Measurements from ENCODE around the gene OR4N2. TPM values are rescaled to one million over a fixed set of nuclear protein-coding genes. Genes with fewer than 3 reads are reported as not detected.
"Not testable (repeated sequence)": the region's sequence is repeated elsewhere in the genome, so short reads cannot be mapped to it uniquely, and the experiment has no call there.

OR4N2 gene
- not detected for total RNA-seq

- H3K4me3 Mint-ChIP-seq; H3K27ac Mint-ChIP-seq; H3K9me3 Mint-ChIP-seq; H3K27me3 Mint-ChIP-seq; ATAC-seq (replicated peaks); H3K36me3 Mint-ChIP-seq (ENCODE audit: low read depth); H3K4me1 Mint-ChIP-seq: not testable (repeated sequence)
Measured at GRCh38 chr14:19803470-19803869, at the start of gene OR4N2. Gene OR4N2 (plus strand): TSS chr14:19803770. CDS start chr14:19827449, 23,679 bp downstream.

GRCh38 chr14:19754172-19754571, 49.4 kb upstream of the OR4N2 start:
- ATAC-seq (replicated peaks), result no peak
- no peak overlapping the region for H3K27ac Mint-ChIP-seq
- H3K4me1 Mint-ChIP-seq, result no peaks in the 10 kb centered on the region
- no peak overlapping the region for H3K4me3 Mint-ChIP-seq
- no peaks in the 10 kb centered on the region for H3K36me3 Mint-ChIP-seq (ENCODE audit: low read depth)
- no peaks in the 10 kb centered on the region for H3K27me3 Mint-ChIP-seq
- H3K9me3 Mint-ChIP-seq, result no peaks in the 10 kb centered on the region

- not testable (repeated sequence) for ATAC-seq (replicated peaks); H3K27ac Mint-ChIP-seq; H3K4me1 Mint-ChIP-seq; H3K9me3 Mint-ChIP-seq; H3K36me3 Mint-ChIP-seq (ENCODE audit: low read depth); H3K27me3 Mint-ChIP-seq; H3K4me3 Mint-ChIP-seq
Measured at GRCh38 chr14:19771491-19771890, 32.1 kb upstream of the OR4N2 start.

GRCh38 chr14:19771895-19772430, 31.6 kb upstream of the OR4N2 start:
- ATAC-seq (replicated peaks), result no peak
- no peak overlapping the region for H3K27ac Mint-ChIP-seq
- peaks cover 6% of the 10 kb centered on the region for H3K27me3 Mint-ChIP-seq
- peaks cover 9% of the 10 kb centered on the region for H3K9me3 Mint-ChIP-seq
- no peaks in the 10 kb centered on the region for H3K36me3 Mint-ChIP-seq (ENCODE audit: low read depth)
- no peaks in the 10 kb centered on the region for H3K4me1 Mint-ChIP-seq
- no peak overlapping the region for H3K4me3 Mint-ChIP-seq

GRCh38 chr14:19772454-19772853, 31.1 kb upstream of the OR4N2 start:
- H3K36me3 Mint-ChIP-seq (ENCODE audit: low read depth); ATAC-seq (replicated peaks); H3K27ac Mint-ChIP-seq; H3K9me3 Mint-ChIP-seq; H3K27me3 Mint-ChIP-seq; H3K4me1 Mint-ChIP-seq; H3K4me3 Mint-ChIP-seq: not testable (repeated sequence)

- H3K4me3 Mint-ChIP-seq; H3K36me3 Mint-ChIP-seq (ENCODE audit: low read depth); H3K4me1 Mint-ChIP-seq; ATAC-seq (replicated peaks); H3K27ac Mint-ChIP-seq; H3K9me3 Mint-ChIP-seq: not testable (repeated sequence)
- H3K27me3 Mint-ChIP-seq, result peaks cover 12% of the 10 kb centered on the region
Measured at GRCh38 chr14:19773204-19773603, 30.4 kb upstream of the OR4N2 start, which contains the start of gene OR4M1. Gene OR4M1 (plus strand): TSS chr14:19773504. CDS start chr14:19780323, 6,819 bp downstream.

GRCh38 chr14:19775587-19775986, 28.0 kb upstream of the OR4N2 start:
- H3K36me3 Mint-ChIP-seq (ENCODE audit: low read depth), result no peaks in the 10 kb centered on the region
- no peak for ATAC-seq (replicated peaks)
- no peak overlapping the region for H3K27ac Mint-ChIP-seq
- no peak overlapping the region for H3K4me3 Mint-ChIP-seq
- peaks cover 8% of the 10 kb centered on the region for H3K9me3 Mint-ChIP-seq
- H3K4me1 Mint-ChIP-seq, result no peaks in the 10 kb centered on the region
- peaks cover 22% of the 10 kb centered on the region for H3K27me3 Mint-ChIP-seq

- not testable (repeated sequence) for H3K9me3 Mint-ChIP-seq; H3K36me3 Mint-ChIP-seq (ENCODE audit: low read depth); ATAC-seq (replicated peaks); H3K27ac Mint-ChIP-seq; H3K27me3 Mint-ChIP-seq; H3K4me3 Mint-ChIP-seq; H3K4me1 Mint-ChIP-seq
Measured at GRCh38 chr14:19785848-19786247, 17.7 kb upstream of the OR4N2 start.

- H3K9me3 Mint-ChIP-seq; ATAC-seq (replicated peaks); H3K27me3 Mint-ChIP-seq; H3K4me1 Mint-ChIP-seq; H3K27ac Mint-ChIP-seq; H3K36me3 Mint-ChIP-seq (ENCODE audit: low read depth); H3K4me3 Mint-ChIP-seq: not testable (repeated sequence)
Measured at GRCh38 chr14:19787318-19787717, 16.3 kb upstream of the OR4N2 start.

GRCh38 chr14:19788150-19788549, 15.4 kb upstream of the OR4N2 start:
- not testable (repeated sequence) for H3K27ac Mint-ChIP-seq; H3K27me3 Mint-ChIP-seq; ATAC-seq (replicated peaks); H3K4me1 Mint-ChIP-seq; H3K4me3 Mint-ChIP-seq; H3K9me3 Mint-ChIP-seq; H3K36me3 Mint-ChIP-seq (ENCODE audit: low read depth)

- not testable (repeated sequence) for H3K27ac Mint-ChIP-seq; H3K4me3 Mint-ChIP-seq; ATAC-seq (replicated peaks); H3K36me3 Mint-ChIP-seq (ENCODE audit: low read depth); H3K4me1 Mint-ChIP-seq; H3K9me3 Mint-ChIP-seq; H3K27me3 Mint-ChIP-seq
Measured at GRCh38 chr14:19796520-19797108, 7.0 kb upstream of the OR4N2 start.

- Mint-ChIP-seq H3K9me3 (no peaks in the 10 kb centered on the region), H3K4me1 (no peaks in the 10 kb centered on the region)
- ATAC-seq (replicated peaks), result no peak
Measured at GRCh38 chr14:19799880-19800279, 3.7 kb upstream of the OR4N2 start.

GRCh38 chr14:19800282-19801117, 3.1 kb upstream of the OR4N2 start:
- Mint-ChIP-seq H3K4me3 (no peak overlapping the region), H3K27me3 (no peaks in the 10 kb centered on the region), H3K36me3 (ENCODE audit: low read depth) (no peaks in the 10 kb centered on the region), H3K4me1 (no peaks in the 10 kb centered on the region), H3K9me3 (no peaks in the 10 kb centered on the region), H3K27ac (no peak overlapping the region)
- ATAC-seq (replicated peaks), result no peak

More at GRCh38 chr14:19799880-19800279, 3.7 kb upstream of the OR4N2 start:
- Mint-ChIP-seq H3K27me3 (no peaks in the 10 kb centered on the region), H3K27ac (no peak overlapping the region), H3K36me3 (ENCODE audit: low read depth) (no peaks in the 10 kb centered on the region), H3K4me3 (no peak overlapping the region)

- ATAC-seq (replicated peaks), result no peak
- no peaks in the 10 kb centered on the region for H3K27me3 Mint-ChIP-seq
- H3K9me3 Mint-ChIP-seq, result no peaks in the 10 kb centered on the region
- no peak overlapping the region for H3K4me3 Mint-ChIP-seq
- no peak overlapping the region for H3K27ac Mint-ChIP-seq
- H3K4me1 Mint-ChIP-seq, result no peaks in the 10 kb centered on the region
- no peaks in the 10 kb centered on the region for H3K36me3 Mint-ChIP-seq (ENCODE audit: low read depth)
Measured at GRCh38 chr14:19801118-19801464, 2.5 kb upstream of the OR4N2 start.

- H3K9me3 Mint-ChIP-seq; H3K36me3 Mint-ChIP-seq (ENCODE audit: low read depth); ATAC-seq (replicated peaks); H3K27me3 Mint-ChIP-seq; H3K27ac Mint-ChIP-seq; H3K4me1 Mint-ChIP-seq; H3K4me3 Mint-ChIP-seq: not testable (repeated sequence)
Measured at GRCh38 chr14:19813171-19813920, 9.8 kb downstream of the OR4N2 start.

All from activated T-helper 17 cell treated with anti-CD3 and anti-CD28 coated beads, Interleukin-2, amount 50 U/mL, for 72 hours (primary cell).